NCI-H146 treated with DMSO at 0.1 percent for 48 hours (cell line): Measurements from ENCODE around the gene NPIPA7.
"Not testable (repeated sequence)": the region's sequence is repeated elsewhere in the genome, so short reads cannot be mapped to it uniquely, and the experiment has no call there.

Experiments used
- DNase-seq: peaks from one replicate; lab custom pipeline; 2025; ENCODE audit not compliant: unreplicated experiment; lab: John Stamatoyannopoulos, UW

Gene NPIPA7

GRCh38 chr16:16378840-16379239 is at the start of gene NPIPA7:
NPIPA7 (plus strand) TSS chr16:16379140; CDS start chr16:16379245, 105 bp downstream.
- DNase-seq: not testable (repeated sequence)

DNA sequence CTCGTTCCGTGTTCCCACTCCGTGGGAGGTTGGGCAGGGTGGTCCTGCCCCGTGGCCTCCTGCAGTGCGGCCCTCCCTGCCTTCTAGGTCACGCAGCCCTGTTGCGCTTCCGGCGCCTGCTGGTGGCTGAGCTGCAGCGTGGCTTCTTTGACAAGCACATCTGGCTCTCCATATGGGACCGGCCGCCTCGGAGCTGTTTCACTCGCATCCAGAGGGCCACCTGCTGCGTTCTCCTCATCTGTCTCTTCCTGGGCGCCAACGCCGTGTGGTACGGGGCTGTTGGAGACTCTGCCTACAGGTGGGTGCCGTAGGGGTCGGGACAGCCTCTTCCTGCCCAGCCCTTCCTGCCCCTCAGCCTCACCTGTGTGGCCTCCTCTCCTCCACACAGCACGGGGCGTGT is 47.5 kb upstream of the NPIPA7 start:
- not testable (repeated sequence) for DNase-seq

GRCh38 chr16:16357556-16357955 is 21.4 kb upstream of the NPIPA7 start:
- not testable (repeated sequence) for DNase-seq

DNA sequence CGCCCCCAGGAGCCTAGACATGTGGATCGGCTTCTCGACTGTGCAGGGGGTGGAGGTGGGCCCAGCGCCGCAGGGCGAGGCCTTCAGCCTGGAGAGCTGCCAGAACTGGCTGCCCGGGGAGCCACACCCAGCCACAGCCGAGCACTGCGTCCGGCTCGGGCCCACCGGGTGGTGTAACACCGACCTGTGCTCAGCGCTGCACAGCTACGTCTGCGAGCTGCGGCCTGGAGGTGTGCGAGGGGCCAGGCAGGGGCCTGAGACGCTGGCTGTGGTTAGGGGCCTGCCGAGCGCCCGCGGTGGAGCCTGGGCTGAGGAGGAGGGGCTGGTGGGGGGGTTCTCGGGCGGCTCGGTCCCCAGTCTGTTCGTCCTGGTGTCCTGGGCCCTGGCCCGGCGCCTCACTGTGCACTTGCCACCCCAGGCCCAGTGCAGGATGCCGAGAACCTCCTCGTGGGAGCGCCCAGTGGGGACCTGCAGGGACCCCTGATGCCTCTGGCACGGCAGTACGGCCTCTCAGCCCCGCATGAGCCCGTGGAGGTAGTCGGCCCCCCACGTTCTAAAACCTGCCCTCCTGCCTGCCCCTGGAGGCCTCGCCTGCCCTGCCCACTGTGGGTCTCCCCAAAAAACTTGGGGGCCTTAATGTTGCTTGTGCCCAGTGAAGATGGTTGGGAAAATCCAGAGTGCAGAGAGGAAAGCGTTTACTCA is 20.2 kb upstream of the NPIPA7 start:
- not testable (repeated sequence) for DNase-seq

GRCh38 chr16:16363595-16363994 is 15.3 kb upstream of the NPIPA7 start:
- not testable (repeated sequence) for DNase-seq

DNA sequence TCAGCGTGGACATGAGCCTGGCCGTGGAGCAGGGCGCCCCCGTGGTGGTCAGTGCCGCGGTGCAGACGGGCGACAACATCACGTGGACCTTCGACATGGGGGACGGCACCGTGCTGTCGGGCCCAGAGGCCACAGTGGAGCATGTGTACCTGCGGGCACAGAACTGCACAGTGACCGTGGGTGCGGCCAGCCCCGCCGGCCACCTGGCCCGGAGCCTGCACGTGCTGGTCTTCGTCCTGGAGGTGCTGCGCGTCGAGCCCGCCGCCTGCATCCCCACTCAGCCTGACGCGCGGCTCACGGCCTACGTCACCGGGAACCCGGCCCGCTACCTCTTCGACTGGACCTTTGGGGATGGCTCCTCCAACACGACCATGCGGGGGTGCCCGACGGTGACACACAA is 14.8 kb upstream of the NPIPA7 start:
- not testable (repeated sequence) for DNase-seq

GRCh38 chr16:16364701-16365100 is 14.2 kb upstream of the NPIPA7 start:
- not testable (repeated sequence) for DNase-seq

DNA sequence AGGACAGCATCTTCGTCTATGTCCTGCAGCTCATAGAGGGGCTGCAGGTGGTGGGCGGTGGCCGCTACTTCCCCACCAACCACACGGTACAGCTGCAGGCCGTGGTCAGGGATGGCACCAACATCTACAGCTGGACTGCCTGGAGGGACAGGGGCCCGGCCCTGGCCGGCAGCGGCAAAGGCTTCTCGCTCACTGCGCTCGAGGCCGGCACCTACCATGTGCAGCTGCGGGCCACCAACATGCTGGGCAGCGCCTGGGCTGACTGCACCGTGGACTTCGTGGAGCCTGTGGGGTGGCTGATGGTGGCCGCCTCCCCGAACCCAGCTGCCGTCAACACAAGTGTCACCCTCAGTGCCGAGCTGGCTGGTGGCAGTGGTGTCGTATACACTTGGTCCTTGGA is 13.6 kb upstream of the NPIPA7 start:
- not testable (repeated sequence) for DNase-seq

GRCh38 chr16:16365851-16366250 is 13.1 kb upstream of the NPIPA7 start:
- DNase-seq: not testable (repeated sequence)

GRCh38 chr16:16366552-16367284 is 12.2 kb upstream of the NPIPA7 start:
- not testable (repeated sequence) for DNase-seq

DNA sequence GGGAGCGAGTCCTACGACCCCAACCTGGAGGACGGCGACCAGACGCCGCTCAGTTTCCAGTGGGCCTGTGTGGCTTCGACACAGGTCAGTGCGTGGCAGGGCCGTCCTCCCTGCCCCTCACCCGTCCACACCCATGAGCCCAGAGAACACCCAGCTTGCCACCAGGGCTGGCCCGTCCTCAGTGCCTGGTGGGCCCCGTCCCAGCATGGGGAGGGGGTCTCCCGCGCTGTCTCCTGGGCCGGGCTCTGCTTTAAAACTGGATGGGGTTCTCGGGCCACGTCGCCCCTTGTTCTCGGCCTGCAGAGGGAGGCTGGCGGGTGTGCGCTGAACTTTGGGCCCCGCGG is 11.7 kb upstream of the NPIPA7 start:
- DNase-seq: not testable (repeated sequence)

GRCh38 chr16:16369081-16369856 is 9.7 kb upstream of the NPIPA7 start:
- DNase-seq: not testable (repeated sequence)

DNA sequence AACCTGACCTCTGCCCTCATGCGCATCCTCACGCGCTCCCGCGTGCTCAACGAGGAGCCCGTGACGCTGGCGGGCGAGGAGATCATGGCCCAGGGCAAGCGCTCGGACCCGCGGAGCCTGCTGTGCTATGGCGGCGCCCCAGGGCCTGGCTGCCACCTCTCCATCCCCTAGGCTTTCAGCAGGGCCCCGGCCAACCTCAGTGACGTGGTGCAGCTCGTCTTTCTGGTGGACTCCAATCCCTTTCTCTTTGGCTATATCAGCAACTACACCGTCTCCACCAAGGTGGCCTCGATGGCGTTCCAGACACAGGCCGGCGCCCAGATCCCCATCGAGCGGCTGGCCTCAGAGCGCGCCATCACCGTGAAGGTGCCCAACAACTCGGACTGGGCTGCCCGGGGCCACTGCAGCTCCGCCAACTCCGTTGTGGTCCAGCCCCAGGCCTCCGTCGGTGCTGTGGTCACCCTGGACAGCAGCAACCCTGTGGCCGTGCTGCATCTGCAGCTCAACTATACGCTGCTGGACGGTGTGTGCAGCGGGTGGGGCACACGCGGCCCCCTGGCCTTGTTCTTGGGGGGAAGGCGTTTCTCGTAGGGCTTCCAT is 7.7 kb upstream of the NPIPA7 start:
- not testable (repeated sequence) for DNase-seq

DNA sequence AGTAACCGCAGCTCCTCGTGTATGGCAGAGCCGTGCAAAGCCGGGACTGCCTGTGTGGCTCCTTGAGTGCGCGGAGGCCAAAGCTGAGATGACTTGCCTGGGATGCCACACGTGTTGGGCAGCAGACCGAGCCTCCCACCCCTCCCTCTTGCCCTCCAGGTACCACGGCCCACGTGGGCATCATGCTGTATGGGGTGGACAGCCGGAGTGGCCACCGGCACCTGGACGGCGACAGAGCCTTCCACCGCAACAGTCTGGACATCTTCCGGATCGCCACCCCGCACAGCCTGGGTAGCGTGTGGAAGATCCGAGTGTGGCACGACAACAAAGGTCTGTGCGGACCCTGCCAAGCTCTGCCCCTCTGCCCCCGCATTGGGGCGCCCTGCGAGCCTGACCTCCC is 4.7 kb upstream of the NPIPA7 start:
- DNase-seq: not testable (repeated sequence)

DNA sequence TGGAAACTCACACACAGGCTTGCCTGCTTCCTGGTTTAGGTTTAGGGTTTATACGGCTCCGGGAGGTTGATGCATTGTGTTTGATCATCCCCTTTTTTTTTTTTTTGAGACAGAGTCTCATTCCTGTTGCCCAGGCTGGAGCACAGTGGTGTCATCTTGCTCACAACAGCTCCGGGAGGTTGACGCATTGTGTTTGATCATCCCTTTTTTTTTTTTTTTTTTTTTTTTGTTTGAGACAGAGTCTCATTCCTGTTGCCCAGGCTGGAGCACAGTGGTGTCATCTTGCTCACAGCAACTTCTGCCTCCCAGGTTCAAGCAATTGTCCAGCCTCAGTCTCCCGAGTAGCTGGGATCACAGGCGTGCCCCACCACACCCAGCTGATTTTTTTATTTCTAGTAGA is 20.7 kb downstream of the NPIPA7 start:
- DNase-seq: not testable (repeated sequence)

GRCh38 chr16:16402333-16402732 is 23.4 kb downstream of the NPIPA7 start:
- DNase-seq: not testable (repeated sequence)

- not testable (repeated sequence) for DNase-seq
Observed at GRCh38 chr16:16404283-16404682, 25.3 kb downstream of the NPIPA7 start.

DNA sequence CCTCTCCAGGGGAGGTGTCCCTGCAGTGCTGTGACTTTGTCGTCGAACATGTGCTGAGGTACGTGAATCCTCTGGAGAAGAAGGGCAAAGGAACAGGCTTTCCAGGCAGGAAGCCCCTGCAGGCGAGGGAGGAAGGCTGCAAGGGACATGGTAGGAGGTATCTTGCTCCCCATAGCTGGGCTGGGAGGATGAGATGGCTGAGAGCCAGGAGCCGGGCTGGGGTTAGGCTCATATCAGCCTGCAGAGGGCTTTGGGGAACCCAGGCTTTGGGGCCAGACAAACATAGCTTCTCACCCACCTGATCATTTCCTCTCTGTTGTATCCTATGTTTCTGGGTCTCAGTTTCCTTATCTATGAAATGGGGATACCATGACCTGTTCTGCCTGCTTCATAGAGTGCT is 26.5 kb downstream of the NPIPA7 start:
- DNase-seq: not testable (repeated sequence)

- not testable (repeated sequence) for DNase-seq
Observed at GRCh38 chr16:16408430-16408829, 29.5 kb downstream of the NPIPA7 start.

GRCh38 chr16:16413773-16414172 is 34.8 kb downstream of the NPIPA7 start:
- DNase-seq: not testable (repeated sequence)

DNA sequence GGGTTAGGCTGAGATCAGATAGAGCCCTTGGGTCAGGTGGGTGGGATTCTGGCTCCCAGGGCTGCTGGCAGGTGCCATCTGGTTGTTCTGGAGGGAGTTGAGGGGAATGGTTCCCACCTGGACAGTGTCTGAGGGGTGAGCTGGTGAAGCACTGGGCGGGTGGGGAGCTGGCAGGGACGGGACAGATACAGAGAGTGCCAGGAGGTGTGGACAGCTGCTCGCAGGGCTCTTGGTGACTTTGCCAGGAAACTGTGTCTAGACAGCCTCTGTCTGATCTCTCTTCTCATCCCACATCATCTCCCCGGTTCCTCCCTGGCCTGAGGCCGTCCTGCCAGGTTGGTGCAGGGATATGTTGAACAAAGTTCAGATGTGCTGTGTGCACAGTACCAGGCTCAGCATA is 38.1 kb downstream of the NPIPA7 start:
- not testable (repeated sequence) for DNase-seq
